ENCODE results near the gene AHCYL1.

DNA sequence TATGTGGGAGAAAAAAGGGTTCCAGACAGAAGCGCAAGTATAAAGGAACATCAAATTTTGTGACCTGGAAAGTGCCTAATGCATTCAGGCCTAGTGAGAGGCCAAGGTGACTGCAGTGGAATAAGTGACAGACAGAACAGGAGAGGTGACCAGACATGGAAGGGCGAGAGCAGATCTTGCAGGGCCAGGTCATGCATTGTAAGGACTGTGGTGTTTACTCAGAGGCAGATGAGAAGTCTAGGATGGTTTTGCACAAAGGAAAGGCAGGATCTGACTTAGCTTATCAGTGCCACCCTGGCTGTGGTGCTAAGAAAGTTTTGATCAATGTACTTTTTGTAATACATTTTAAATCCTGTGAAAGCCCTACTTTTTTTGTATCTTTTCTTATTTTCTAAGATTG is 34.1 kb upstream of the AHCYL1 start:
- TF ChIP-seq POLR2A (IDR thresholded peaks at IDR 0.05; ENCODE audit: low read length) (no peak), GATA1 (IDR thresholded peaks at IDR 0.05; ENCODE audit: low read depth, low read length) (no peak)

Data from erythroblast (primary cell).